ENCODE data around the gene MAPK6.
"Not testable (repeated sequence)": the region's sequence is repeated elsewhere in the genome, so short reads cannot be mapped to it uniquely, and the experiment has no call there.

MAPK6 gene

DNA sequence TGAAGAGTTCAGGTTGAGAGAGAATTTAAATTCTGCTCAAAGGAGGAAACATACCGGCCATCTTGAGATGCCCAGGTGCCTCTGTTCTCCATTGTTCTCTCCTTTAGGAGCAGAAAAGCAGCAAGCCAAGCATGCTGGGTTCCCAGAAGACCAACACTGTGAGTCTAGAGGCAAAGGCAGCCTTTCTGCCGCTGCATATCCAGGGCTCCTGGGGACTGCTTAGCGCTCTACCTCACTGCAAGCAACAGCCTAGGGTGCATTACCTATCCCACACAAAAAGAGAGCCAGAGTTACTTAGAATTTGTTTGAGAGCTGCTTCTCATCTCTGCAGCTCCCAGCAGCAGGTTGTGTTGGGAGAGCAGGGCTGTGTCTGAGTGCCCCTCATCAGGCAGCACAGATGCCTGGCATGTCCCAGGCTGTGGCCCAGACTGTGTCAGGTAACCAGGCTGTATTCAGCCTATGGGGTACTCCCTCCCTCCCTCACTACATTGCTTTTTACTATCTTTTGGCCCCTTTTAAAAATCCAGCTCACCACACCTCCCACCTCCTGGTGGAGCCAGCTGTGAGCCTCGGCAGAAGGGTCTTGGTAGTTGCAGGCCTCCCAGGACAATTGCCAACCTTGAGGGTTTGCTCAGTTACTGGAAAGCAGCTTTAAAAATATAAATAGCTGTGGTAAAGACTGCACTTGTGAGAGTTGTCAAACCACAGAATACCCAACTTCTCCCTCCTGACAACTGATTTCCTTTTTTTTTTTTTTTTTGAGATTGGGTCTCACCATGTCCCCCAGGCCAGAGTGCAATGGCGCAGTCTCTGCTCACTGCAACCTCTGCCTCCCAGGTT, 63.4 kb downstream of the MAPK6 start:
- no peak for DNase-seq

DNA sequence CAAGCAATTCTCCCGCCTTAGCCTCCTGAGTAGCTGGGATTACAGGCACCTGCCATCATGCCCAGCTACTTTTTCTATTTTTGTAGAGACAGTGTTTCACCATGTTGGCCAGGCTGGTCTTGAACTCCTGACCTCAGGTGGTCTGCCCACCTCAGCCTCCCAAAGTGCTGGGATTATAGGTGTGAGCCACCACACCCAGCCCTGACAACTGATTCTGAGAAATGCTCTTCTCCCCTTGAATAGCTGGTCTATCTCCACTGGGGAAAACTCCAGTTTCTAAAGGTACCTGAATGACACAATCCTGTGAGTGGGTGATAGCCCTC, 64.0 kb downstream of the MAPK6 start:
- DNase-seq: not testable (repeated sequence)

DNA sequence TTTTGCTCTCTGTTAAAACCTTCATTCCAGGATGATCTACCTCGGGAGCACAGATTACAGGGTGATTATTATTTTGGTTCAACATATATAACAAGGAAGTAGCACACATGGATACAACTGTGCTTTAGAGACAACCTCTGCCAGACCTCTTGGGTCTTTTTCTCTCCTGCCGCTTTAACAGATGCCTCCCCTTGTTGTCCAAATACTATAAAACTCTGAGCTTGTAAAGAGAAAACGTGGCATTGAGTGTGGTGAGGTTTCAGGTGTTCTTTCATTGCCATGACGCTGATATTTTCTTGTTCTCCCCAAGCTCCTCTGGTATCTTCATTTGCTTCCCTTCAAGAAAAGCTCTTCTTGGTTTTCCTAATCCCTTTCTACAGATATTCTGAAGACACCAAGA, 64.6 kb downstream of the MAPK6 start:
- DNase-seq: no peak

DNA sequence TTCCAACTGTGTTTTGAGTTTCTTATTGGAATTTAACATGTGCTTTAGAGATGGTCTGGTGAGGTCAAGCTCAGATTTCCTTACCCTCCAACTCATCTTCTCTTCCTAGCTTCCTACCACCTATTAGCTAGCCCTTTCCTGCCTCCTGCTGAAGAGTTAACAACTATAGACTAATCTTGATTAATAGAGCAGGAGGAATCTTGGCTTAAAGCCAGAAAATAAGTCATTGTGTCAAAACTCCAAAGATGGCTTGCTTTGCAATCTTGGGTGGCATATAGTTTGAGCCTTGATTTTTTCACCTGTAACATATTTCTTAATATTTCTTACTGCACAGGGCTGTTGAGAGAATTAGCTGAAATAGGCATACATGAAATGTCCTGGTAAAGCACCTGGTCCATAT, 66.3 kb downstream of the MAPK6 start:
- DNase-seq: no peak

DNA sequence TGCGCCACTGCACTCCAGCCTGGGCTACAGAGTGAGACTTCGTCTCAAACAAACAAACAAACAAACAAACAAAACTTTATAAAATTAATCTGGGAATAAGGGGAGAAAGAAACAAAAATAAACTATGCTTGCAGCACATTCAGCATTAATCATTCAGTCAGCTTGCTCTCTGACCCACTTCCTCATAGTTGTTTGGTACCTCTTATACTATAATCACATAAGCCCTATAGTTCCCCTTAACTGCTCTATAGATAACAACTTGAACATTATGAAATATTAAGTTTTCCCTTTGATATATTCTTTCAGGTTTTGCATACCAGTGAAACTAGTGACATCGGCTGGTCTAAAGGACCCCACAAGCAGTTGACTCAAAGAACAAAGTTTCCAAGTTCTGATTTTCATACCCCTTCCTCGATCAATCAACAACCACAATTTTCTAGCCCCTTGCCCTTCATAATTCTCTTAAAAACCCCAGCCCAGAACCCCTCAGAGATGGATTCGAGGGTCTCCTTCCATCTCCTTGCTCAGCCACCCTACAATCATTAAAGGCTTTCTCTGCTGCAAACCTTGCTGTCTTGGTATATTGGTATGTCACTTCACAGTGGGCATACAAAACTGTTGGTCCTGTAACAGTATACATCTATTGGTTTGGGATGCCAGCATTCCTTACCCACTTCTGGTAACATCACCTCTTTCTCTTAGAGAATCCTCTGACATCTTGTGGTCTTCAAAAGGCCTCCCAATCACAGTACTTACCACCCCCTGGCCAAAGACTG, 67.2 kb downstream of the MAPK6 start:
- no peak for DNase-seq

DNA sequence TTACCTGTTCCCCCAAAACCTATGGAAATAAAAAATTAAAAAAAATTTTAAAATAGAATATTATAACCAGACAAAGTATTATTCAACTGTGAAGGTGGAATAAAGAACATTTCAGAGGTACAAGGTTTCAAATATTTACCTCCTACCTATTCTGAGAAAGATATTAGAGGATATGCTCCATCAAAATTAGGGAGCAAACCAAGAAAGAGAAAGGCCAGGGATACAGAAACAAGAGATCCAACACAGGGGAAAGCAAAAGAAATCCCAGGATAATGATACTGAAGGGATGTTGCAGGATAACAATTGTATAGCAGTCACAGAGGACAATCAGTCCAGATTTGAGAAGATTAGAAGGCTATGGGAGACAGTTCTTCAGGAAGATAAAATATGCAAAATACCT, 71.2 kb downstream of the MAPK6 start:
- no peak for DNase-seq

DNA sequence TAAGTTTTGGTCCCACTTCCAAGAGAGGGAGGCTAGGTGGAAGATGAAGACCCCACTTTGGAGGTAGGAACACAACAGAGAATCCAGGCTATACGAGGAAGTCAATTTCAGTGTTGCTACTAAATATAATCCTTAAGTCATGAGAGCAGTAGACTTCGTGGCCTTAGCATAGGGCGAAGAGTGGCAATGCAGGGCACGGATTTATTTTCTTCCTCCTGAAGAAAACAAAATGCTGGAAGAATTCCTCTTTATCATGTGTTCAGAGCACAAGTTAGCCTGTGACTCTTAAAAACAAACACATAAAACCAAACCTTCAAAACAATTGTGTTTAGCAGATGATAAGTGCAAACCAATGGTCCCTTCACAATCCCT, 74.1 kb downstream of the MAPK6 start:
- no peak for DNase-seq

DNA sequence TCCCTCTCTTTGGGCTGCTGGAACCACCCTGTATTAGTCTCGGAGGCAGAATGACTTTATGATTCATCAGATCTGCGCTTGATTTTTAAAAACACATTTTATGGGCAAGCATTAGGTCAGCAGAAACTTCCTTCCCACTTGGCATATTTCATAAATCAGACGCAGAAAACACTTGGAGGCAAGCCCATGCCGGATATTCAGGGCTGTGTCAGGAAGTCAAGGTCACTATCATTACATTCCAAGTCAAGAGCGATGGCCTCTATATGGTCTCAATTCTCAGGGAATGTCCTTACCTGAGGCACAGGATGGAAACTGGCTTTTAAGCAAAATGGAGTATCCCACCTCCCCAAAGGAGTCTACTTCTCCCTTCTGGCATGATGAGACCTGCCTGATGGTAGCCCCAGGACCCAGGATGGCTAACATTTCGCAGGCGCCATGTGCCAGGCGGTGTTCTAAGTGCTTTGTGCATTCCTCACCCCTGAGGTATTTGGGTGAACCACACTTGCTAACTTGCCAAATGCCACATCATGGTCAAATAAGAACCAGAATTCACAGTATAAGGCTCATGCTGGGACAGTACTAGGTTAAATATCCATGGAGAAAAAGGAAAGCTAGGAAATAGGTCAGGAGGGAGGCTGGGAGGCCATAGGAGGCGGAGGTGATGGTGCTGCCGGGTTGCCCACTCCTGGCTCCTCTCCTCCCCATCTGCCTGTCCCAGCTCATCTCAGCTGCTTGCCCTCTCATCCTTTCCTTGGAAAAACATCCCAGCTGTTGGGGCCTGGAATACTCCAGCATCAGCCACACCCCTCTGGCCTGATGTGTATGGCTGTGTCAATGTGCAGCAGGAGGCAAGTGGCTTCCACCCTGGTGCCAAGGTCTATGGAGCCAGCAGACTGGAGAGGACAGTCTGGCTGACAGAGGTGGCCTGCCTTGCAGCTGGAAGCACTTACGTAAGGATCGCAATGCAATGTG, 74.8 kb downstream of the MAPK6 start:
- no peak for DNase-seq

DNA sequence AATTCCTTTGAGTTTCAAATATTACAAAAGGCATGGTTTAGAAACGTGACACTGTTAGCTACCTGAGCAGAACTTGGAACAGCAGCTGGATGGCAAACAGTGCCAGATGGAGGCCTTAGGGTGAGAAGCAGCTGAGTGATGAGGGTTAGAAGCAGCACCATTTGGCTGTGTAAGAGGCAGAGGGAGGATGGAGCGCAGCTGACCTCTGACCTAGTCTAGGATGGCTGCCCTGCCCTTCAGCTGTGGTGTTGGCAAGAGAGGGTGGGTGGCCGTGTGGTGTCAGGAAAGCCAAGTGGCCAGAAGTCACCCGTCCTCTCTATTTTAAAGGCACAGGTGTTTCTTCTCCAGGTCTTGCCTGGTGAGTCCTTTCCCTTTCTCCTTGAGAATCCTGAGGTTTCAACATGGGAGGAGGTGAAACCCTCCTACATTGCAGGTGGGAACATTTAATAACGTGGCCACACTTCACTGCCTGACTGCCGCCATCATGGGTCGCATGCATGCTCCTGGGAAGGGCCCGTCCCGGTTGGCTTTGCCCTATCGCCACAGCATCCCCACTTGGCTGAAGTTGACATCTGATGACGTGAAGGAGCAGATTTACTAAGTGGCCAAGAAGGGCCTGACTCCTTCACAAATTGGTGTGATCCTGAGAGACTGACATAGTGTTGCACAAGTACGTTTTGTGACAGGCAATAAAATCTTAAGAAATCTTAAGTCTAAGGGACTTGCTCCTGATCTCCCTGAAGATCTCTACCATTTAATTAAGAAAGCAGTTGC, 76.0 kb downstream of the MAPK6 start:
- DNase-seq: no peak

DNA sequence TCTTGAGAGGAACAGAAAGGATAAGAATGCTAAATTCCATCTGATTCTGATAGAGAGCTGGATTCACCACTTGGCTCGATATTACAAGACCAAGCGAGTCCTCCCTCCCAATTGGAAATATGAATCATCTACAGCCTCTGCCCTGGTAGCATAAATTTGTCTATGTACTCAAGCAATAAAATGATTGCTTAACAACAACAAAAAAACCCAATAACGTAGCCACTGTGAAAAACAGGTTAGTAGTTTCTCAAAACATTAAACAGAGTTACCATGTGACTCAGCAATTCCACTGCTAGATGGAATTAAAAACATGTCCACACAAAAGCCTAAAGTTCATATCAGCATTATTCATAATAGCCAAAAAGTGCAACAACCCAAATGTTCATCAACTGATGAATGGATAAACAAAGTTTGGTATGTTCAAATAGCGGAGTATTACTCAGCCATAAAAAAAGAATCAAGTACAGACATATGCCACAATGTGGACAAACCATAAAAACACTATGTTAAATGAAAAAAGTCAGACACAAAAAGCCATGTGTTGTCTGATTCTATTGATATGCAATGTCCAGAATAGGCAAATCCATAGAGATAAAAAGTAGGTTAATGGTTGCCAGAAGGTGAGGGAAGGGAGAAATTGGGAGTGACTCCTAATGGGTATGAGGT, 76.7 kb downstream of the MAPK6 start:
- no peak for DNase-seq

DNA sequence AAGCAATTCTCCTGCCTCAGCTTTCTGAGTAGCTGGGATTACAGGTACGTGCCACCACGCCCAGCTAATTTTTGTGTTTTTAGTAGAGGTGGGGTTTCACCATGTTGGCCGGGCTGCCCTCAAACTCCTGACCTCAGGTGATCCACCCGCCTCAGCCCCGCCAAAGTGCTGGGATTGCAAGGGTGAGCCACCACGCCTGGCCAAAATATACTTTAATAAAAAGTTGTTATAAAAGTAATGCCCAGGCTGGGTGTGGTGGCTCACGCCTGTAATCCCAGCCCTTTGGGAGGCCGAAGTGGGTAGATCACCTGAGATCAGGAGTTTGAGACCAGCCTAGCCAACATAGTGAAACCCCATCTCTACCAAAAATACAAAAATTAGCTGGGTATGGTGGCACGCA, 77.5 kb downstream of the MAPK6 start:
- not testable (repeated sequence) for DNase-seq

DNA sequence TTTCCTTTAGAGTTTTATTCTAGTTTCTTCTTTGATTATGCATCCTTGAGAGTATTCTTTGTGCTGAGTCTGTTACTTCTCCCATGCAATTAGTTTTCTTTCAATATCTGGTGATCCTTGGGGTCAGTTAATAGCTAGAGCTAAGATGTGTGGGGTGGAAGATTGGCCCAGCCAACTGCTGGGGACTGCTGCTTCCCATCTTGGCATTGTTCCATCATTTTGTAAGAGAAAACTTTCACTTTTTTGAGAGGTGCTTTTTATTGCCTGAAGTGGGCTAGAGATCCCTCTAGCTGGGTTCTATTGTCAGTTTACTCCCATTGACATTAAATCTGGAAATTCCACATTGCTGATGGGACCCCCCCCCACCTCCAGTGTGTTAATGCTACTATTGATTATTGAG, 78.2 kb downstream of the MAPK6 start:
- no peak for DNase-seq

DNA sequence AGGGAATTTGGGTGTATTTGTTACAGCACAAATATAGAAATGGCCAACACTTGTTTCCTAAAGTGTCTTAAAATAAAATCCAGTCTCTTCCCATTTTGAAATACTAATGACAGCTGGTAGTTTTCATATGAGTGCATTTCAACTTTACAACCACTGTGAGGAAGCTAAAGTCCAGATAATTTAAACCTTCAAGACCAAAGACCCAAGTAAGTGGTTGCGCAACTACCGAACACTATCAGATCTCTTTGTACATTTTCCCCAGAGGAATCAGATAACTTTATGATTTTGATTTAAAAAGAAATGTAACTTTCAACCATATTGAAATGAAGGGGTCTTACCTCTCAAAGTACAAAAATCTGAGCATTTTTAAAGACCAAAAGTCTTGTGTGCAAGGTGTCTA, 79.3 kb downstream of the MAPK6 start:
- no peak for DNase-seq

DNA sequence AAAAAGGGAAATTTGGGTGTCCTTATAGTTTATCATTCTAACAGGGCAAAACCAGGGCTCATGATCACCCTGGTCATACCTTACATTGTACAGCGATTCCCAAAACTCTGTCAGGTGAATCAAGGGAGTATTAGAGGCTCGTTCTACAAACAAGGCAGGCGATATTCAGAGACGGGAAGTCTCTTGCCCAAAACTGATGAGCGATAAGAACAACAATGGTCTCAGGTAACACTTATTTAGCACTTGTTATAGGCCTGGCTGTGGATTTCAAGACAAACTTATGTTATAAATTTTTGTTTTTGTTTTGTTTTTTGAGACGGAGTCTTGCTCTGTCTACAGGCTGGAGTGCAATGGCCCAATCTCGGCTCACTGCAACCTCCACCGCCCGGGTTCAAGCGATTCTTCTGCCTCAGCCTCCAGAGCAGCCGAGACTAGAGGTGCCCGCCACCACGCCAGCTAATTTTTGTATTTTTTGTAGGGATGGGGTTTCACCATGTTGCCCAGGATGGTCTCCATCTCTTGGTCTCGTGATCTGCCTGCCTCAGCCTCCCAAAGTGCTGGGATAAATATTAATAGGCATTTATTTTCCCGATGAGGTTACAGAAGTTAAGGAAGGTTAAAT, 80.7 kb downstream of the MAPK6 start:
- no peak for DNase-seq

DNA sequence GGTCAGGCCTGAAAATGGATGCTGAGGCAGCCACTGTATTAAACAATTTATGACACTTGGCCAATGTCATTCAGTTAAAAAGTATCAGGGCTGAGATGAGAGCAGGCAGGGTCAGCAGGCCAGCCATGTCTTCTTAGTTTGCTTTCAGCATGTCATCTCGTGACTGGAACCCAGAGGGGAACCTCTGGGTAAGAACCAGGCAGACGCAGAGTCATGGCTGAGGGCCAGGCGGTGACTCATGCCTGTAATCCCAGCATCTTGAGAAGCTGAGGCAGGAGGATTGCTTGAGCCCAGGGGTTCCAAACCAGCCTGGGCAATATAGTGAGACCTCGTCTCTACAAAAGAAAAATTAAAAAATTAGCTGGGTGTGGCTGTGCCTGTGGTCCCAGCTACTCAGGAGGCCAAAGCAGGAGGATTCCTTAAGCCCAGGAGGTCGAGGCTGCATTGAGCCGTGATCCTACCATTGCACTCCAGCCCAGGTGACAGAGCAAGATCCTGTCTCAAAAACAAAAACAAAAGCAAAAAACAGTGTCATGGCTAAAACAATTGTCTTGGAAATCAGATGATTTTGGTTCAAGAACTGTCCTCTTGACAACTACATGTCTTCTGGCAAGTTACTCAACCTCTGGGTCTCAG, 81.9 kb downstream of the MAPK6 start:
- no peak for DNase-seq

DNA sequence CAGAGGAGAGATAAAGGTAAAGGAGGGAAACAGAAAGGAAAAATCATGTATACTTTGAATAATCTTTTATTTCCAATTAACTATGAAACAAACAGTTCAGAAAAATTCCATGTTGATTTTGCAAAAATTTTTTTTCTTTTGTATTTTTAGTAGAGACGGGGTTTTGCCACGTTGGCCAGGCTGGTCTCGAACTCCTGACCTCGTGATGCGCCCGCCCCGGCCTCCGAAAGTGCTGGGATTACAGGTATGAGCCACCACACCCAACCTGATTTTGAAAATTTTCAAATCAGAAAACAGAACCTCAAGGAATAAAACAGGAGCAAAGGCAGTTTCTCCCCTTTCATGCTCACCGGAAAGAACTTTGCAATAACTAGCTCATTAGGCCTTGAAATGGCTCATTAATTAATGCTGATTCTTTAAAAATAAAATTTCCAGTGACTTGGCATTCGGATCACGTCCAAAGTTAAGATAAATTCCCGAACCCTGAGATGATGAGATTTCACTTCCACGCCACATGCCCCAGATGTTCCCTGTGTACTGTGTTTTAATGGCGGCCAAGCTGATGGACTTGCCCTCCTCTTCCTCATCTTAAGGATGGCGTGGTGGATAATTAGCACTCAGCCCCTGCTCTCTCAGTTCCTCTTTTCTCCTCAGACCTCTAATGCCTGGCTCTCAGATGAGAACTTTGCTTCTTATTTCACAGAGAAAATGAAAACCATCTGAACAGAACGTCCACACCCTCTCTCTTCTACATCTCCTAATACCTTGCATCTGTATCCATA, 82.7 kb downstream of the MAPK6 start:
- DNase-seq: no peak

DNA sequence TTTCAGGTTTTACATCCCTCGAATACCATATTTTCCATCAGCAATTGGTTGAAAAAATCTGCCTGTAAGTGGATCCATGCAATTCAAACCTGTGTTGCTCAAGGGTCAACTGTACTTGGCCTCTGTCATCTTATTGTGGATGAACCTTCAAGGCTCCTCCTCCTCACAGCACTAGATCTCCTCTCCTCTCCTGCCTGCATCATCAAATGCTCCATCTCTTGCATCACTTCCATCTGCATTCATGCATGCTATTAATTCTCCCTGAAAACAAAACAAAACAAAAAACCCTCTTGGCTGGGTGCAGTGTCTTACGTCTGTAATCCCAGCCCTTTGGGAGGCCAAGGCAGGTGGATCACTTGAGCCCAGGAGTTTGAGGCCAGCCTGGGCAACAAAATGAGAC, 83.4 kb downstream of the MAPK6 start:
- DNase-seq: no peak

DNA sequence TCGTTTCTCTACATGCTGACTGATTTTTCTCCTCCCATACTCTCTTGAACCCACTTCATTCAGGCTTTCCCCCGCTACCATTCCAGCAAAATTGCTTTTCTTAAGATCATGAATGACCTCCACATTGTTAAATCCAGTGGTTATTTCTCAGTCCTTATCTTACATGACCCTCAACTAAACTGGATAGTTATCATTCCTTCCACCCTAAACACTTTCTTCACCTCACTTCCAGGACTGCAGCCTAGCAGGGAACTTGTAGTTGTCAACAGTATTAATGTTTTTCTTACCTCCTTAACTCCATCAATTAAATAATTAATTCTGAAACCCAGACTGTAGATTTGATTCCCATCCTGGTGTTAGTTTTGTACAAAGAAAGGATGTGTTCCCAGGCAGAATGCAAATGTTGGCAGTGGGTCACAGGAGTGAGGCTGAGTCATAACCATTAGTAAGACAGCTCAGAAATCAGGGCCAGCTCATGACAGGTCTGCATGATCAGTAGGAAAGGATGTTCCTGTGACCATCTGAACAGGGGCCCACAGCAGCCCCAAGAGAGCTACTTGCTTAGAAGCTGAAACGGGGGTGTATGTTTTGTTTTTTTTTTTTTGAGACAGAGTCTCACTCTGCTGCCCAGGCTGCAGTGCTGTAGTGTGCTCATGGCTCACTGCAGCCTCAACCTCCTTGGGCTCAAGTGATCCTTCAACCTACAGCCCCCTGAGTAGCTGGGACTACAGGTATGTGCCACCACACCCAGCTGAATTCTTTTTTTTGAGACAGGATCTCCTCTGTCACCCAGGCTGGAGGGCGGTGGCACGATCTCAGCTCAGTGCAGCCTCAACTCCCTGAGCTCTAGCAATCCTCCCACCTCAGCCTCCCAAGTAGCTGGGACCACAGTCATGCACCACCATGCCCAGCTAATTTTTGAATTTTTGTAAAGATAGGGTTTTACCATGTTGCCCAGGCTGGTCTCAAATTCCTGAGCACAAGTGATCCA, 84.5 kb downstream of the MAPK6 start:
- no peak for DNase-seq

DNA sequence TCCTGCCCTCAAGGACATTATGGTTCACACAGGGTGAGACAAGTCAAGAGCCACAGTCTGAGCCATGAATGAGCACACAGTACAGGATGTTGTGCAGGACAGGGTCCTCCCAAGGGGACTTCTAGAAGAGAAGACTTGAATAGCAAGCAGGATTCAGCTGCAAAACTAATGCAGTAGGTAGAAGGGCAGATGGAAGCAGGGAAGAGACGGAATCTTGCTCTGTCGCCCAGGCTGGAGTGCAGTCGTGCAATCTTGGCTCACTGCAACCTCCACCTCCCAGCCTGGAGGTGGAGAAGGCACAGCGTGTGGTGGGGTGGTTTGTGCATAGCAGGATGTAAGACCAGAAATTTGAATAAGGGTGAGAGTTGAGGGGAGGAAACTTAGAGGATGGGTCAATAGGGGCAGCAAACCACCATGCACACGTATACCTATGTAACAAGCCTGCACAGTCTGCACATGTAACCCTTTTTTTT, 85.5 kb downstream of the MAPK6 start:
- DNase-seq: no peak

Data from NCI-H774 (cell line).